Measurements from ENCODE around the gene LRCH1. TPM values are rescaled to one million over a fixed set of nuclear protein-coding genes. Genes with fewer than 3 reads are reported as not detected.

Gene LRCH1
- total RNA-seq, 2 experiments from 2014 or later = 16.7 to 27.8 TPM

- Histone ChIP-seq H2AFZ (ENCODE audit: low read length) (no peak overlapping the region), H3K4me3 (ENCODE audit: low read depth, low read length, poor library complexity, severe bottlenecking) (no peak overlapping the region), H3K9me3 (ENCODE audit: low read length) (no peaks in the 10 kb centered on the region), H3K4me1 (ENCODE audit: insufficient read depth, low read length, poor library complexity, severe bottlenecking) (peaks cover 17% of the 10 kb centered on the region), H4K20me1 (ENCODE audit: insufficient read depth, low read length) (0 out of 2 replicates have a peak, but pooled peaks cover 5% of the 10 kb centered on the region), H3K36me3 (ENCODE audit: insufficient read depth, low read length) (peaks cover 56% of the 10 kb centered on the region), H3K79me2 (ENCODE audit: insufficient read depth, low read depth, low read length) (peaks cover 11% of the 10 kb centered on the region; the same call in 1 of the 2 replicates), H3K4me2 (ENCODE audit: low read length) (no peak overlapping the region), H3K27ac (ENCODE audit: low read depth, low read length, poor library complexity, severe bottlenecking) (no peak overlapping the region), H3K9me2 (ENCODE audit: insufficient read depth, low read length) (no peaks in the 10 kb centered on the region)
- BruUV-seq (replicated peaks) = no TSS peak
- TF ChIP-seq EZH2phosphoT487 (IDR thresholded peaks at IDR 0.05; ENCODE audit: borderline replicate concordance, low read depth, low read length) (no peak), CTCF (conservative IDR thresholded peaks at IDR 0.05; ENCODE audit: low read length) (no peak)
- ChIA-PET POLR2A (interaction anchor here (0.6 to 1.3 kb wide), 9 partner anchors 9 to 165 kb away, joined by 3 to 6 read pairs (median 3); no protein-coding TSS in a partner anchor), CTCF (ENCODE audit: unreplicated experiment) (interaction anchor here (0.7 kb wide), 1 partner anchor 104 kb away, joined by 3 read pairs; no protein-coding TSS in a partner anchor)
- no peak for DNase-seq (ENCODE audit: low spot score)
- intact Hi-C loops (cut with micrococcal nuclease; ENCODE audit: unreplicated experiment) = no loop called here
Observed at GRCh38 chr13:46683676-46684260, 130.8 kb downstream of the LRCH1 start.

GRCh38 chr13:46684287-46685001 is 131.5 kb downstream of the LRCH1 start:
- H4K20me1 ChIP-seq (ENCODE audit: insufficient read depth, low read length) = no peaks in the 10 kb centered on the region
- CTCF ChIA-PET (ENCODE audit: unreplicated experiment) = interaction anchor here (0.9 kb wide), 1 partner anchor 56 kb away, joined by 3 read pairs; no protein-coding TSS in a partner anchor
- no peaks in the 10 kb centered on the region for H3K9me3 ChIP-seq (ENCODE audit: low read length)
- no TSS peak for BruUV-seq (replicated peaks)
- no peaks in the 10 kb centered on the region for H3K9me2 ChIP-seq (ENCODE audit: insufficient read depth, low read length)
- peaks cover 63% of the 10 kb centered on the region for H3K36me3 ChIP-seq (ENCODE audit: insufficient read depth, low read length)
- peaks cover 4% of the 10 kb centered on the region; the same call in 1 of the 2 replicates for H3K79me2 ChIP-seq (ENCODE audit: insufficient read depth, low read depth, low read length)
- POLR2A ChIA-PET = interaction anchor here (0.6 to 1.4 kb wide), 6 partner anchors 10 to 166 kb away, joined by 3 to 8 read pairs (median 3); no protein-coding TSS in a partner anchor
- H3K4me2 ChIP-seq (ENCODE audit: low read length) = no peak overlapping the region
- no peak overlapping the region for H3K4me3 ChIP-seq (ENCODE audit: low read depth, low read length, poor library complexity, severe bottlenecking)
- intact Hi-C loops (cut with micrococcal nuclease; ENCODE audit: unreplicated experiment) = no loop called here
- no peak for DNase-seq (ENCODE audit: low spot score)
- H3K4me1 ChIP-seq (ENCODE audit: insufficient read depth, low read length, poor library complexity, severe bottlenecking) = peaks cover 10% of the 10 kb centered on the region
- no peak overlapping the region for H2AFZ ChIP-seq (ENCODE audit: low read length)
- TF ChIP-seq EZH2phosphoT487 (IDR thresholded peaks at IDR 0.05; ENCODE audit: borderline replicate concordance, low read depth, low read length) = no peak
- no peak for TF ChIP-seq CTCF (conservative IDR thresholded peaks at IDR 0.05; ENCODE audit: low read length)
- H3K27ac ChIP-seq (ENCODE audit: low read depth, low read length, poor library complexity, severe bottlenecking) = no peak overlapping the region
